DOHH2 (cell line): ENCODE measurements around the gene IKZF3.

Source experiments
- H3F3A ChIP-seq: fragments of 200-600 bp; sonication (generic), shearing (Covaris generic); 2 replicates; pipeline ENCODE4 v1.6.0; 2016; ENCODE audit warnings: antibody characterized with exemption, mild to moderate bottlenecking; ENCODE audit not compliant: control insufficient read depth, insufficient read depth
- H3K27ac ChIP-seq: fragments of 200-600 bp; sonication (generic); 2 replicates; pipeline ENCODE4 v1.5.1; 2014; ENCODE audit warnings: low read depth, mild to moderate bottlenecking, low read length, moderate library complexity
- H3K27me3 ChIP-seq: fragments of 200-600 bp; sonication (generic); 2 replicates; pipeline ENCODE4 v1.6.1; 2014; ENCODE audit warnings: mild to moderate bottlenecking, low read length, mixed read lengths; ENCODE audit not compliant: control insufficient read depth
- H3K36me3 ChIP-seq: fragments of 200-600 bp; sonication (generic); 2 replicates; pipeline ENCODE4 v1.6.1; 2014; ENCODE audit warnings: mild to moderate bottlenecking, low read length, moderate library complexity, mixed read lengths; ENCODE audit not compliant: control insufficient read depth
- H3K4me1 ChIP-seq: fragments of 200-600 bp; sonication (generic); 2 replicates; pipeline ENCODE4 v1.6.1; 2014; ENCODE audit warnings: mild to moderate bottlenecking, low read length, mixed read lengths; ENCODE audit not compliant: control insufficient read depth
- H3K4me2 ChIP-seq: fragments of 200-600 bp; sonication (generic); 2 replicates; pipeline ENCODE4 v1.6.0; 2014; ENCODE audit warnings: mild to moderate bottlenecking, low read length, moderate library complexity
- H3K4me3 ChIP-seq: fragments of 200-600 bp; sonication (generic); 2 replicates; pipeline ENCODE4 v1.5.1; 2014; ENCODE audit warnings: mild to moderate bottlenecking, low read length, mixed read lengths
- H3K79me2 ChIP-seq: fragments of 200-600 bp; sonication (generic); 2 replicates; pipeline ENCODE4 v1.6.1; 2014; ENCODE audit warnings: mild to moderate bottlenecking, low read length, mixed read lengths; ENCODE audit not compliant: control insufficient read depth
- H3K9me2 ChIP-seq: fragments of 200-600 bp; sonication (generic); replicated peaks from 2 replicates; pipeline ENCODE4 v1.6.1; 2014; ENCODE audit warnings: mild to moderate bottlenecking, low read length, mixed read lengths; ENCODE audit not compliant: control insufficient read depth
- H3K9me3 ChIP-seq: fragments of 200-600 bp; sonication (generic); 2 replicates; pipeline ENCODE4 v1.6.1; 2014; ENCODE audit warnings: antibody characterized with exemption, low read length, mixed read lengths; ENCODE audit not compliant: control insufficient read depth, insufficient read depth
- H4K20me1 ChIP-seq: fragments of 200-600 bp; sonication (generic); 2 replicates; pipeline ENCODE4 v1.6.0; 2014; ENCODE audit warnings: low read depth, mild to moderate bottlenecking, antibody characterized with exemption, low read length, moderate library complexity; ENCODE audit not compliant: control insufficient read depth, insufficient read depth
- EZH2phosphoT487 ChIP-seq: fragments of 200-600 bp; sonication (generic); IDR thresholded peaks from 2 replicates; pipeline ENCODE4 v1.6.1; 2017; ENCODE audit warnings: borderline replicate concordance, mild to moderate bottlenecking, antibody characterized with exemption, low read length, moderate library complexity, mixed read lengths
- TF ChIP-seq, protein P1 (sequence below): fragments of 200-600 bp; sonication (generic); IDR thresholded peaks from one replicate; pipeline ENCODE4 v1.5.1; 2014; ENCODE audit warnings: antibody characterized with exemption, mild to moderate bottlenecking, low read depth, low read length; ENCODE audit not compliant: poor library complexity, severe bottlenecking

Gene IKZF3

GRCh38 chr17:39804839-39805238 is 59.3 kb downstream of the IKZF3 start:
- no peaks in the 10 kb centered on the region for H3K9me2 ChIP-seq
- no peak overlapping the region for H3K4me2 ChIP-seq
- no peaks in the 10 kb centered on the region for H4K20me1 ChIP-seq
- H3K27ac ChIP-seq = peak overlapping the region; percentile 41
- peaks cover 96% of the 10 kb centered on the region for H3K4me1 ChIP-seq
- TF ChIP-seq, protein P1, sequence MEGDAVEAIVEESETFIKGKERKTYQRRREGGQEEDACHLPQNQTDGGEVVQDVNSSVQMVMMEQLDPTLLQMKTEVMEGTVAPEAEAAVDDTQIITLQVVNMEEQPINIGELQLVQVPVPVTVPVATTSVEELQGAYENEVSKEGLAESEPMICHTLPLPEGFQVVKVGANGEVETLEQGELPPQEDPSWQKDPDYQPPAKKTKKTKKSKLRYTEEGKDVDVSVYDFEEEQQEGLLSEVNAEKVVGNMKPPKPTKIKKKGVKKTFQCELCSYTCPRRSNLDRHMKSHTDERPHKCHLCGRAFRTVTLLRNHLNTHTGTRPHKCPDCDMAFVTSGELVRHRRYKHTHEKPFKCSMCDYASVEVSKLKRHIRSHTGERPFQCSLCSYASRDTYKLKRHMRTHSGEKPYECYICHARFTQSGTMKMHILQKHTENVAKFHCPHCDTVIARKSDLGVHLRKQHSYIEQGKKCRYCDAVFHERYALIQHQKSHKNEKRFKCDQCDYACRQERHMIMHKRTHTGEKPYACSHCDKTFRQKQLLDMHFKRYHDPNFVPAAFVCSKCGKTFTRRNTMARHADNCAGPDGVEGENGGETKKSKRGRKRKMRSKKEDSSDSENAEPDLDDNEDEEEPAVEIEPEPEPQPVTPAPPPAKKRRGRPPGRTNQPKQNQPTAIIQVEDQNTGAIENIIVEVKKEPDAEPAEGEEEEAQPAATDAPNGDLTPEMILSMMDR = no peak
- TF ChIP-seq EZH2phosphoT487 = no peak
- peaks cover 95% of the 10 kb centered on the region for H3K79me2 ChIP-seq
- no peaks in the 10 kb centered on the region for H3K27me3 ChIP-seq
- no peaks in the 10 kb centered on the region for H3K9me3 ChIP-seq
- peaks cover 61% of the 10 kb centered on the region for H3F3A ChIP-seq
- peaks cover 82% of the 10 kb centered on the region for H3K36me3 ChIP-seq
- H3K4me3 ChIP-seq = no peak overlapping the region

GRCh38 chr17:39801055-39801454 is 63.1 kb downstream of the IKZF3 start:
- Histone ChIP-seq H3K36me3 (peaks cover 70% of the 10 kb centered on the region), H3K27me3 (no peaks in the 10 kb centered on the region), H3K4me2 (peak overlapping the region; percentile 63), H3K27ac (peak overlapping the region; percentile 100), H3K79me2 (peaks cover 90% of the 10 kb centered on the region), H3K9me2 (no peaks in the 10 kb centered on the region), H3K9me3 (no peaks in the 10 kb centered on the region), H3K4me3 (peak overlapping the region; percentile 37), H3K4me1 (peaks cover 100% of the 10 kb centered on the region), H4K20me1 (no peaks in the 10 kb centered on the region), H3F3A (peaks cover 54% of the 10 kb centered on the region)
- no peak for TF ChIP-seq EZH2phosphoT487
- TF ChIP-seq, protein P1 = no peak

DNA sequence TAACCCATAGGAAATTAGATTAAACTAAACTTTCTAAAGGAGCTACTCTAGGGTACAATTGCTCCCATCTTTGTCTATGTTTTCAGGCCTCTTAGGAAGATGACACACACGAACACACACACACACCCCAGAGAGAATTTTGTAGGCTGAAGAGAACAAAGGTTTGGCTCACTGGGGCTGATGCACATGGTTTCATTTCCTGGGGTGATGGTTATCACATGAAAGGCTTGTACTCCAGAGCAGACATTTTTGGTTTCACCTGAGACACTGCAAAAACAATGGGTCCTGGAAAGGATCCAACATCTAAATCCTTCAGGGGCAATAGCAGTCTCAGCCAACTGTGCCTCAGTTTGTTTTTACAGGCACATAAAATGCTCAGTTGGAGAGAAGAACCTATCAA is 63.6 kb downstream of the IKZF3 start:
- Histone ChIP-seq H4K20me1 (no peaks in the 10 kb centered on the region), H3K4me2 (peak overlapping the region; percentile 63), H3F3A (peaks cover 54% of the 10 kb centered on the region), H3K9me3 (no peaks in the 10 kb centered on the region), H3K9me2 (no peaks in the 10 kb centered on the region), H3K27ac (peak overlapping the region; percentile 100), H3K27me3 (no peaks in the 10 kb centered on the region), H3K79me2 (peaks cover 86% of the 10 kb centered on the region), H3K4me3 (peak overlapping the region; percentile 37), H3K4me1 (peaks cover 100% of the 10 kb centered on the region), H3K36me3 (peaks cover 67% of the 10 kb centered on the region)
- TF ChIP-seq, protein P1 = no peak

DNA sequence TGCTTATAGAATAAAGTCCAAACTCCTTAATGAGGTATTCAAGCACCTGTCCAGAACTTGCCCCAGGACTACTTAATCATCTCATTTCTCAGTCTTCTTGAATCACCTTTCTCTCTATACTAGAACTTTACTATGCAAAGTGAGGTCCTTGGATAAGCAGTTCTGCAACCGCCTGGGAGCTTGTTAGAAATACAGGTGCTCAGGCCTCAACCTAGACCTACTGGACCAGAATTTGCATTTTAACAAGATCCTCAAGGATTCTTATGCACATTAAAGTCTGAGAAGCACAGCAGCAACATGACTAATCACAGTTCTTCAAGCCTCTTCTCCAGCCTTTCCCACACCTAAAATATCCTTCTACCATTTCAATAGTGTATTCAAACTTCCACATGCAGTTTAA is 64.7 kb downstream of the IKZF3 start:
- Histone ChIP-seq H3K4me2 (peak overlapping the region; percentile 63), H3K27me3 (no peaks in the 10 kb centered on the region), H3K9me3 (no peaks in the 10 kb centered on the region), H4K20me1 (no peaks in the 10 kb centered on the region), H3K4me3 (peak overlapping the region; percentile 12; the same call in 1 of the 2 replicates), H3K4me1 (peaks cover 100% of the 10 kb centered on the region), H3K9me2 (no peaks in the 10 kb centered on the region), H3K79me2 (peaks cover 75% of the 10 kb centered on the region), H3K27ac (peak overlapping the region; percentile 100), H3F3A (peaks cover 63% of the 10 kb centered on the region), H3K36me3 (peaks cover 62% of the 10 kb centered on the region)
- no peak for TF ChIP-seq EZH2phosphoT487
- TF ChIP-seq, protein P1 = no peak
